Sigmoid colon (tissue), 7 donors: ENCODE measurements around the gene FOXP1. TPM values are rescaled to one million over a fixed set of nuclear protein-coding genes. Genes with fewer than 3 reads are reported as not detected.

ENCODE experiments used
- DNase-seq: peaks from one replicate; pipeline ENCODE4 v3.0.0-alpha.2; 2019
- H3K27ac ChIP-seq, 4 donors: fragments of 200-600 bp; sonication (generic); one replicate each; pipeline ENCODE4 v1.5.1; 2016 to 2019; ENCODE audit warnings: mild to moderate bottlenecking in 1 of 4
- H3K27me3 ChIP-seq, 3 donors: fragments of 200-600 bp; sonication (generic); one replicate each; pipeline ENCODE4 v1.5.1; 2019; ENCODE audit warnings: mild to moderate bottlenecking in 1 of 3
- H3K36me3 ChIP-seq, 4 donors: fragments of 200-600 bp; sonication (generic); one replicate each; pipeline ENCODE4 v1.5.1; 2016 to 2019
- H3K4me1 ChIP-seq, 4 donors: fragments of 200-600 bp; sonication (generic); one replicate each; pipeline ENCODE4 v1.5.1; 2017 to 2019
- H3K4me3 ChIP-seq, 4 donors: fragments of 200-600 bp; sonication (generic); one replicate each; pipeline ENCODE4 v1.5.1; 2017 to 2019; ENCODE audit warnings: mild to moderate bottlenecking in 2 of 4, moderate library complexity in 1 of 4
- H3K9me3 ChIP-seq, 4 donors: fragments of 200-600 bp in 3 of 4; sonication (generic) in 3 of 4; one replicate each; pipeline versions ENCODE4 v1.5.1 to v1.6.1; 2013 to 2019
- EP300 ChIP-seq, 4 donors: sonication (generic); formaldehyde crosslinking; IDR thresholded peaks; one replicate each; pipeline ENCODE4 v1.6.1; 2017; ENCODE audit warnings: antibody characterized with exemption in 4 of 4
- POLR2A ChIP-seq, 2 donors: fragments of 450-650 bp; IDR thresholded peaks; one replicate each; pipeline ENCODE4 v1.6.1; 2016; ENCODE audit warnings: antibody characterized with exemption in 2 of 2, mild to moderate bottlenecking in 2 of 2, moderate library complexity in 2 of 2
- POLR2AphosphoS5 ChIP-seq, 4 donors: sonication (generic); formaldehyde crosslinking; IDR thresholded peaks; one replicate each; pipeline ENCODE4 v1.6.1; 2017; ENCODE audit warnings: antibody characterized with exemption in 4 of 4
- WGBS, 2 donors: extraction: QIAGEN DNeasy Blood & Tissue Kit; methylation state at CpG; one replicate each; pipeline ENCODE4 v1.1.7; 2013; 5-methylcytosine and 5-hydroxymethylcytosine counted together
- intact Hi-C: fragments of 100-400 bp; cut with DNase I; formaldehyde crosslinking; loops from one replicate; pipeline ENCODE4 v1.15.1; 2023
- polyA plus RNA-seq, 3 donors: library from polyadenylated mRNA; stranded (reverse); fragments of 200-250 nt; gene quantifications; one replicate each; pipeline ENCODE4 v1.2.3, GENCODE V29; 2013
- total RNA-seq, 4 donors: library from RNA; depleted of rRNA; stranded (reverse); fragments of >200 nt; gene quantifications; one replicate each; pipeline ENCODE4 v1.1.0, GENCODE V29; 2016
- TF ChIP-seq, protein P1 (sequence below), 4 experiments: fragments of 450-650 bp in 3 of 4; fragments of 200-600 bp in 1 of 4; IDR thresholded peaks; one replicate each; pipeline ENCODE4 v1.5.1; 2016 to 2019; ENCODE audit warnings: antibody characterized with exemption in 4 of 4, mild to moderate bottlenecking in 3 of 4, moderate library complexity in 2 of 4
- donor health status: healthy with polysubstance abuse.
- donor health status: Bipolar disorder and iron deficiency.
- donor health status: healthy.

FOXP1 gene
- total and polyA plus RNA-seq, 7 donors: 13.8 to 232 (median 139) TPM

DNA sequence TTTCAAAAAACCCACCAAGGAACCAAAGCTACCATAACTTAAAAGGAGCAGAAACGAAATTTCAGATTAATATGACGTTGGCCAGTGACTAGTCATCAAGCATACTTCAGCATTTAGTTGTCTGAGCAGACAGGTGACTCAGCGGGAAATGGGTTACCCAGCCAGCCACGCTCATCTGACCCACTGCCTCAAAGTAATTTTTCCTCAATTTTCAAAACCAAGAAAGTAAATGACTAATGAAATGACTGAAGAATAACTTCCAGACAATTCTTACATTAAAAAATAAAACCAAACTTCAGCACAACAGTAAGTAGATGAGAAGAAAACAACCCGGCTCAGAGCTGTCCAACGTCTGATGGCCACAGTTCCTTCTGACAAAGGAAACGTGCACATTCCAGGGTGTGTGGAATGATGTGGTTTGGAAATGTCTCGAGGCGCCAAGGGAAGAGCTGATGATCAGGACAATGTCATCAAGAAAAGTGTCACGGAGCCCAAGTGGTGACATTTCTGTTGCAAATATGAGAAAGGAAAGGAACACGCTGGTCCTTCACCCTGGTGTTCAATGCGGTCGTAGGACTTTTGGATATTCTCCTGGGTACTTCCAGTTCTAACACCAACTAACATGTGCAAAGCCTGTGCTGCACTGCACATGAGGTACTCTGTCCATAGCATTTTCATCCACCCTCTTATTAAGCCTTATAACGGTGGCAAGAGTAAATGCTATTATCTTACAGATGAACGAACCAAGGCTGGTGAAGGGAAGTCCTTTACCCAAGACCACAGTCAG lies 79.1 kb downstream of the FOXP1 start:
- no peak overlapping the region for H3K27ac ChIP-seq
- no peak for TF ChIP-seq POLR2A (IDR thresholded peaks at IDR 0.05)
- TF ChIP-seq, protein P1, sequence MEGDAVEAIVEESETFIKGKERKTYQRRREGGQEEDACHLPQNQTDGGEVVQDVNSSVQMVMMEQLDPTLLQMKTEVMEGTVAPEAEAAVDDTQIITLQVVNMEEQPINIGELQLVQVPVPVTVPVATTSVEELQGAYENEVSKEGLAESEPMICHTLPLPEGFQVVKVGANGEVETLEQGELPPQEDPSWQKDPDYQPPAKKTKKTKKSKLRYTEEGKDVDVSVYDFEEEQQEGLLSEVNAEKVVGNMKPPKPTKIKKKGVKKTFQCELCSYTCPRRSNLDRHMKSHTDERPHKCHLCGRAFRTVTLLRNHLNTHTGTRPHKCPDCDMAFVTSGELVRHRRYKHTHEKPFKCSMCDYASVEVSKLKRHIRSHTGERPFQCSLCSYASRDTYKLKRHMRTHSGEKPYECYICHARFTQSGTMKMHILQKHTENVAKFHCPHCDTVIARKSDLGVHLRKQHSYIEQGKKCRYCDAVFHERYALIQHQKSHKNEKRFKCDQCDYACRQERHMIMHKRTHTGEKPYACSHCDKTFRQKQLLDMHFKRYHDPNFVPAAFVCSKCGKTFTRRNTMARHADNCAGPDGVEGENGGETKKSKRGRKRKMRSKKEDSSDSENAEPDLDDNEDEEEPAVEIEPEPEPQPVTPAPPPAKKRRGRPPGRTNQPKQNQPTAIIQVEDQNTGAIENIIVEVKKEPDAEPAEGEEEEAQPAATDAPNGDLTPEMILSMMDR (IDR thresholded peaks at IDR 0.05): no peak
- TF ChIP-seq EP300 (IDR thresholded peaks at IDR 0.05): no peak
- no peak for TF ChIP-seq POLR2AphosphoS5 (IDR thresholded peaks at IDR 0.05)
- H3K4me3 ChIP-seq: no peak overlapping the region
- no peaks in the 10 kb centered on the region for H3K9me3 ChIP-seq
- 86 to 89% methylated on average over 15 of the region's 15 CpGs for WGBS, 2 donors
- H3K4me1 ChIP-seq: peaks cover 0 to 7% (median 1%) of the 10 kb centered on the region in 4 donors
- no peak for DNase-seq
- intact Hi-C loops: no loop called here
- no peaks in the 10 kb centered on the region for H3K27me3 ChIP-seq
- no peaks in the 10 kb centered on the region for H3K36me3 ChIP-seq

DNA sequence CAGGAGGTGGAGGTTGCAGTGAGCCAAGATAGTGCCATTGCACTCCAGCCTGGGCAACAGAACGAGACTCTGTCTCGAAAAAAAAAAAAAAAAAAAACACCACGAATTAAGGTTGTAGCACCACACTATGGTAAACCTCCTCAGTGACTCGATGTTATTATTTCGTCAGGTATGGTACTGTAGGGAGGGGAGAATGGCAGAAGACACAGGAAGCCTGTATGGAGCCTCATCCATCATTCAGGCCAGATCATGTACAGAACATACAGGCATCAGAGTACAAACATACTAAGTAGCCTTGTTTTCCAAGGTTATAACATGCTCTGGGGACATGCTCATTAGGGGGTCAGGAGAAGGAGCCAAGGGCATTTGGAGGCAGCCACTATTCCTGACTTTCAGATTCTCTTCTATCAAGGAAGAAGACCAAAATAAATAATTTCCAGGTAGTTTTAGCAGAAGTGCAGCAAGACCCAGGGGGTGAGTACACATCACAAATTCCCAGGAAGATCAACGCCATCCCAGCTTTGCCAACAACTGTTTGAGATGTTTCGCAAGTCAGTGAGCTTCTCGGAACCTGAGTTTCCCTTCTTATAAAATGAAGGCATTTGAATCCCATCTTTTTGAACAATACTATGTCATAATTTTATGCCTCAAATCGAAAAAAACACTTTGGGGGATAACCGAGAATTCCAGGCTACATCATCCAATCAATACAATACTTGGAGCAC lies 79.8 kb downstream of the FOXP1 start:
- TF ChIP-seq POLR2A (IDR thresholded peaks at IDR 0.05): no peak
- TF ChIP-seq, protein P1 (IDR thresholded peaks at IDR 0.05): no peak
- TF ChIP-seq POLR2AphosphoS5 (IDR thresholded peaks at IDR 0.05): no peak
- TF ChIP-seq EP300 (IDR thresholded peaks at IDR 0.05): no peak
- Histone ChIP-seq H3K9me3 (no peaks in the 10 kb centered on the region), H3K36me3 (no peaks in the 10 kb centered on the region), H3K27ac (no peak overlapping the region), H3K4me3 (no peak overlapping the region), H3K4me1 (peaks cover 0 to 10% (median 4%) of the 10 kb centered on the region in 4 donors), H3K27me3 (no peaks in the 10 kb centered on the region)
- no peak for DNase-seq
- intact Hi-C loops: no loop called here
- 89 to 92% methylated on average over 10 of the region's 10 CpGs for WGBS, 2 donors

DNA sequence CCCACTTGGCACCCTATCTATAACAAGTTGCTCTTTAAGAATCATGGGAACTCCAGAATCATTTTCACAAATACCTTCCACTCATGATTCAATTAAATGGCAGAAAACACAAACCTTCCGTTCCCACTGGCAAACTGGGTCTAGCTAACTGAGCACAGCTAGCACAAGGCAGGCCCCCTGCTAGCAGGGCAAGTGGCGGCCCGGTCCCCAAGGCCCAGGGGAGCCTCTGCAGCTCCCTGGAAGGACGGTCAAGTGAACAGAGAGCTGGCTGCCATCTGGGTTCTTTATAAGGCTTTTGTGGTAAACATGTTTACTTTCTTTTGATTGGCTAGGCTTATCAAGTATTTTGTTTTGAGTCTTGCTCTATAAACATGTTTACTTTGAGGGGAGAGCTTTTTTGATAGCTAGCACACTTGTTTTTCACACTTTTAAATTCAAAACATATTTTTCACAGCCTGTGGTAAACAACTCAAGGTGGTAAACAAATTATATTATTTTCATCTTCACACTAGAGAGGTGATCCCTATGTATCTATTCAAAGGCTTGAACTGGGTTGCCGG lies 81.4 kb downstream of the FOXP1 start:
- Histone ChIP-seq H3K4me1 (peaks cover 0 to 26% (median 19%) of the 10 kb centered on the region in 4 donors), H3K27ac (no peak overlapping the region), H3K9me3 (no peaks in the 10 kb centered on the region), H3K4me3 (no peak overlapping the region), H3K27me3 (no peaks in the 10 kb centered on the region), H3K36me3 (no peaks in the 10 kb centered on the region)
- no peak for TF ChIP-seq POLR2A (IDR thresholded peaks at IDR 0.05)
- WGBS, 2 donors: 81 to 93% methylated on average over 5 of the region's 5 CpGs
- intact Hi-C loops: no loop called here
- DNase-seq: no peak

DNA sequence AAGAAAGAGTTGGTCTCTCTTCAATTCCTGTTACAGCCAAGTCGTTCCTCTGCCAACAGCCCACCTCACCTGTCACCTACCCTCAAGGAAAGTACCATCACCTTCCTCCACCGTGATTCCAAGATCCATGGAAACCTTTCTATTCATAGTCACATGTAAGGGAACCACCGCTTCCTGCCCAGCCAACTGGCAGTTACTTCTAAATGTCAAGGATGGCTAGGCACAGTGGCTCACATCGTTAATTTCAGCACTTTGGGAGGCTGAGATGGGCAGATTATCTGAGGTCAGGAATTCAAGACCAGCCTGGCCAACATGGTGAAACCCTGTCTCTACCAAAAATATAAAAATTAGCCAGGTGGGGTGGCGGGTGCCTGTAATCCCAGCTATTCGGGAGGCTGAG lies 82.8 kb downstream of the FOXP1 start:
- H3K4me1 ChIP-seq: peaks cover 0 to 40% (median 34%) of the 10 kb centered on the region in 4 donors
- 85 to 95% methylated on average over 6 of the region's 6 CpGs for WGBS, 2 donors
- no peaks in the 10 kb centered on the region for H3K27me3 ChIP-seq
- intact Hi-C loops: no loop called here
- H3K36me3 ChIP-seq: no peaks in the 10 kb centered on the region
- H3K27ac ChIP-seq: no peak overlapping the region
- H3K4me3 ChIP-seq: no peak overlapping the region
- DNase-seq: no peak
- TF ChIP-seq EP300 (IDR thresholded peaks at IDR 0.05) (no peak), POLR2A (IDR thresholded peaks at IDR 0.05) (no peak), POLR2AphosphoS5 (IDR thresholded peaks at IDR 0.05) (no peak)
- TF ChIP-seq, protein P1 (IDR thresholded peaks at IDR 0.05): no peak
- H3K9me3 ChIP-seq: no peaks in the 10 kb centered on the region
